GM12878 (cell line): ENCODE measurements around the gene TMEM266. TPM values are rescaled to one million over a fixed set of nuclear protein-coding genes. Genes with fewer than 3 reads are reported as not detected.

ENCODE experiments used
- BMI1 ChIP-seq: fragments of 450-650 bp; IDR thresholded peaks from 2 replicates; pipeline ENCODE4 v1.6.1; 2016; ENCODE audit warnings: mild to moderate bottlenecking, moderate library complexity, borderline replicate concordance
- CBFB ChIP-seq: IDR thresholded peaks from 2 replicates; pipeline ENCODE4 v1.6.1; 2016; ENCODE audit warnings: antibody characterized with exemption, low read depth
- CREB1 ChIP-seq: IDR thresholded peaks from 2 replicates; pipeline ENCODE4 v1.6.1; 2012; ENCODE audit warnings: low read depth, mild to moderate bottlenecking, inconsistent platforms
- NR2C2 ChIP-seq: IDR thresholded peaks from 2 replicates; pipeline ENCODE4 v1.6.1; 2011; ENCODE audit warnings: borderline replicate concordance, low read depth; ENCODE audit not compliant: control insufficient read depth, insufficient read length
- NR2F1 ChIP-seq: fragments of 450-650 bp; conservative IDR thresholded peaks from 2 replicates; pipeline ENCODE4 v1.6.1; 2017; ENCODE audit warnings: mild to moderate bottlenecking
- NRF1 ChIP-seq: conservative IDR thresholded peaks from 2 replicates; pipeline ENCODE4 v1.6.1; 2011; ENCODE audit warnings: mild to moderate bottlenecking, low read depth, low read length, improper control_type of control experiment
- PAX8 ChIP-seq: fragments of 450-650 bp; IDR thresholded peaks from 2 replicates; pipeline ENCODE4 v1.6.1; 2017; ENCODE audit warnings: mild to moderate bottlenecking, moderate library complexity
- PML ChIP-seq: IDR thresholded peaks from 2 replicates; pipeline ENCODE4 v1.6.1; 2012; ENCODE audit warnings: low read length, inconsistent platforms
- SUPT20H ChIP-seq: IDR thresholded peaks from 2 replicates; pipeline ENCODE4 v1.6.1; 2011; ENCODE audit warnings: low read depth, mild to moderate bottlenecking, low read length, moderate library complexity, borderline replicate concordance; ENCODE audit not compliant: control insufficient read depth
- ZZZ3 ChIP-seq: IDR thresholded peaks from 2 replicates; pipeline ENCODE4 v1.6.1; 2011; ENCODE audit warnings: low read depth; ENCODE audit not compliant: control insufficient read depth, insufficient read length
- polyA plus RNA-seq, 11 experiments: library from polyadenylated mRNA; depleted of rRNA in 4 of 11; unstranded in 6 of 11; stranded (reverse) in 5 of 11; fragments of >200 nt; fragmentation: Nextera tagmentation in 4 of 11; fragmentation: Illumina TruSeq in 1 of 11; extraction: Ambion mirVana in 4 of 11; extraction: Trizol in 1 of 11; gene quantifications; 1 replicate in 1 of 11; 2 replicates in 10 of 11; pipeline versions ENCODE4 v1.2.1 to v1.2.3, GENCODE V29; 2011 to 2016; ENCODE audit warnings: inconsistent platforms in 2 of 11, missing spikeins in 2 of 11, low read depth in 1 of 11
- total RNA-seq, 4 experiments: library from RNA; depleted of rRNA in 3 of 4; stranded (reverse); fragments of >200 nt in 3 of 4; fragmentation: Illumina TruSeq in 1 of 4; extraction: Trizol in 1 of 4; gene quantifications; 2 replicates each; pipeline versions ENCODE4 v1.2.1 to v1.2.3, GENCODE V29; 2013 to 2021
- TF ChIP-seq, protein P1 (sequence below), 3 experiments: IDR thresholded peaks in 2 of 3; conservative IDR thresholded peaks in 1 of 3; 2 replicates each; pipeline ENCODE4 v1.5.1; 2011; ENCODE audit warnings: low read depth in 3 of 3, low read length in 3 of 3, mild to moderate bottlenecking in 3 of 3, control low read depth in 2 of 3, moderate library complexity in 2 of 3, inconsistent platforms in 1 of 3, mixed read lengths in 1 of 3; ENCODE audit not compliant: control insufficient read depth in 2 of 3, insufficient read depth in 1 of 3; ENCODE audit errors: extremely low read depth in 1 of 3
- TF ChIP-seq, protein P2 (sequence below): fragments of 450-650 bp; IDR thresholded peaks from 2 replicates; pipeline ENCODE4 v1.6.1; 2017; ENCODE audit warnings: mild to moderate bottlenecking, moderate library complexity

Gene TMEM266
- total and polyA plus RNA-seq, 10 of the 15 experiments (the other 5 are each of a cell fraction or from before 2014, with no cell fraction given), result 0.11 to 0.70 (median 0.39) TPM

GRCh38 chr15:76204109-76204845 is 144.5 kb downstream of the TMEM266 start (continued):
- TF ChIP-seq NR2C2 (no peak), NRF1 (no peak), PAX8 (no peak), PML (no peak), SUPT20H (no peak), ZZZ3 (no peak), NR2F1 (no peak), BMI1 (no peak), CBFB (no peak), CREB1 (no peak)
- TF ChIP-seq, protein P1, sequence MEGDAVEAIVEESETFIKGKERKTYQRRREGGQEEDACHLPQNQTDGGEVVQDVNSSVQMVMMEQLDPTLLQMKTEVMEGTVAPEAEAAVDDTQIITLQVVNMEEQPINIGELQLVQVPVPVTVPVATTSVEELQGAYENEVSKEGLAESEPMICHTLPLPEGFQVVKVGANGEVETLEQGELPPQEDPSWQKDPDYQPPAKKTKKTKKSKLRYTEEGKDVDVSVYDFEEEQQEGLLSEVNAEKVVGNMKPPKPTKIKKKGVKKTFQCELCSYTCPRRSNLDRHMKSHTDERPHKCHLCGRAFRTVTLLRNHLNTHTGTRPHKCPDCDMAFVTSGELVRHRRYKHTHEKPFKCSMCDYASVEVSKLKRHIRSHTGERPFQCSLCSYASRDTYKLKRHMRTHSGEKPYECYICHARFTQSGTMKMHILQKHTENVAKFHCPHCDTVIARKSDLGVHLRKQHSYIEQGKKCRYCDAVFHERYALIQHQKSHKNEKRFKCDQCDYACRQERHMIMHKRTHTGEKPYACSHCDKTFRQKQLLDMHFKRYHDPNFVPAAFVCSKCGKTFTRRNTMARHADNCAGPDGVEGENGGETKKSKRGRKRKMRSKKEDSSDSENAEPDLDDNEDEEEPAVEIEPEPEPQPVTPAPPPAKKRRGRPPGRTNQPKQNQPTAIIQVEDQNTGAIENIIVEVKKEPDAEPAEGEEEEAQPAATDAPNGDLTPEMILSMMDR (IDR thresholded peaks at IDR 0.05 in 2 of 3, conservative IDR thresholded peaks at IDR 0.05 in 1 of 3; ENCODE audit: control insufficient read depth in 2 of 3, extremely low read depth in 1 of 3, insufficient read depth in 1 of 3, low read depth in 3 of 3, low read length in 3 of 3), result no peak
- TF ChIP-seq, protein P2, sequence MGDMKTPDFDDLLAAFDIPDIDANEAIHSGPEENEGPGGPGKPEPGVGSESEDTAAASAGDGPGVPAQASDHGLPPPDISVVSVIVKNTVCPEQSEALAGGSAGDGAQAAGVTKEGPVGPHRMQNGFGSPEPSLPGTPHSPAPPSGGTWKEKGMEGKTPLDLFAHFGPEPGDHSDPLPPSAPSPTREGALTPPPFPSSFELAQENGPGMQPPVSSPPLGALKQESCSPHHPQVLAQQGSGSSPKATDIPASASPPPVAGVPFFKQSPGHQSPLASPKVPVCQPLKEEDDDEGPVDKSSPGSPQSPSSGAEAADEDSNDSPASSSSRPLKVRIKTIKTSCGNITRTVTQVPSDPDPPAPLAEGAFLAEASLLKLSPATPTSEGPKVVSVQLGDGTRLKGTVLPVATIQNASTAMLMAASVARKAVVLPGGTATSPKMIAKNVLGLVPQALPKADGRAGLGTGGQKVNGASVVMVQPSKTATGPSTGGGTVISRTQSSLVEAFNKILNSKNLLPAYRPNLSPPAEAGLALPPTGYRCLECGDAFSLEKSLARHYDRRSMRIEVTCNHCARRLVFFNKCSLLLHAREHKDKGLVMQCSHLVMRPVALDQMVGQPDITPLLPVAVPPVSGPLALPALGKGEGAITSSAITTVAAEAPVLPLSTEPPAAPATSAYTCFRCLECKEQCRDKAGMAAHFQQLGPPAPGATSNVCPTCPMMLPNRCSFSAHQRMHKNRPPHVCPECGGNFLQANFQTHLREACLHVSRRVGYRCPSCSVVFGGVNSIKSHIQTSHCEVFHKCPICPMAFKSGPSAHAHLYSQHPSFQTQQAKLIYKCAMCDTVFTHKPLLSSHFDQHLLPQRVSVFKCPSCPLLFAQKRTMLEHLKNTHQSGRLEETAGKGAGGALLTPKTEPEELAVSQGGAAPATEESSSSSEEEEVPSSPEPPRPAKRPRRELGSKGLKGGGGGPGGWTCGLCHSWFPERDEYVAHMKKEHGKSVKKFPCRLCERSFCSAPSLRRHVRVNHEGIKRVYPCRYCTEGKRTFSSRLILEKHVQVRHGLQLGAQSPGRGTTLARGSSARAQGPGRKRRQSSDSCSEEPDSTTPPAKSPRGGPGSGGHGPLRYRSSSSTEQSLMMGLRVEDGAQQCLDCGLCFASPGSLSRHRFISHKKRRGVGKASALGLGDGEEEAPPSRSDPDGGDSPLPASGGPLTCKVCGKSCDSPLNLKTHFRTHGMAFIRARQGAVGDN, result no peak
